Testis (tissue), 2 donors: Measurements from ENCODE around the gene ZBTB7C.

Source experiments
- POLR2A ChIP-seq: fragments of 450-650 bp; IDR thresholded peaks from one replicate; pipeline ENCODE4 v1.6.1; 2017; ENCODE audit warnings: antibody characterized with exemption, mild to moderate bottlenecking, moderate library complexity
- TF ChIP-seq, protein P1 (sequence below), 3 experiments: fragments of 450-650 bp in 2 of 3; fragments of 200-600 bp in 1 of 3; sonication (generic) in 1 of 3; IDR thresholded peaks; one replicate each; pipeline ENCODE4 v1.5.1; 2016 to 2019; ENCODE audit warnings: antibody characterized with exemption in 3 of 3, mild to moderate bottlenecking in 2 of 3, moderate library complexity in 1 of 3

DNA sequence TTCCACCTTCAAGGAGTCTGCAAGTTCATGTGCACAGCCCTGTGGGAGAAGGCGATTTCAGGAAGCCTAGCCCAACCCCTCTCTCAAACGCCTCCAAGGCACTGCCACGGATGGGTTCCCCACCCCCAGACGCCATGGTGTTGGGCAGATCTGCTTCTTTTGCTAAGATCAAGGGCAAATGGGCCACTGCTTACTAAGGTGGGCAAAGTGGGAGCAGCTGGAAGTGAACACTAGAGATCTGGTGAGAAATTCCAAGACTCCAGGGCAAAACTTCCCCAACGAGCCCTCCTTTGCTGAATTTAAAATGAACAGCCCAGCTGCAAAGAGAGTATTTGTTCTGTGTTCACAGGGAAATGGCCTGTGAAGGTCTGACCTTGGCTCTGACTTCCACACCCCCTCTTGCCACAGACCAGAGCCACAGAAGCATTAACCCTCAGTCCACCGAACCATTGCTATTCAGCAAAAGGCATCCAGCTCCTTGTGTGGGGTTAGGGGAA lies 45.1 kb upstream of the ZBTB7C start:
- TF ChIP-seq, protein P1, sequence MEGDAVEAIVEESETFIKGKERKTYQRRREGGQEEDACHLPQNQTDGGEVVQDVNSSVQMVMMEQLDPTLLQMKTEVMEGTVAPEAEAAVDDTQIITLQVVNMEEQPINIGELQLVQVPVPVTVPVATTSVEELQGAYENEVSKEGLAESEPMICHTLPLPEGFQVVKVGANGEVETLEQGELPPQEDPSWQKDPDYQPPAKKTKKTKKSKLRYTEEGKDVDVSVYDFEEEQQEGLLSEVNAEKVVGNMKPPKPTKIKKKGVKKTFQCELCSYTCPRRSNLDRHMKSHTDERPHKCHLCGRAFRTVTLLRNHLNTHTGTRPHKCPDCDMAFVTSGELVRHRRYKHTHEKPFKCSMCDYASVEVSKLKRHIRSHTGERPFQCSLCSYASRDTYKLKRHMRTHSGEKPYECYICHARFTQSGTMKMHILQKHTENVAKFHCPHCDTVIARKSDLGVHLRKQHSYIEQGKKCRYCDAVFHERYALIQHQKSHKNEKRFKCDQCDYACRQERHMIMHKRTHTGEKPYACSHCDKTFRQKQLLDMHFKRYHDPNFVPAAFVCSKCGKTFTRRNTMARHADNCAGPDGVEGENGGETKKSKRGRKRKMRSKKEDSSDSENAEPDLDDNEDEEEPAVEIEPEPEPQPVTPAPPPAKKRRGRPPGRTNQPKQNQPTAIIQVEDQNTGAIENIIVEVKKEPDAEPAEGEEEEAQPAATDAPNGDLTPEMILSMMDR (IDR thresholded peaks at IDR 0.05): no peak
- TF ChIP-seq POLR2A: no peak
